GM19452 (cell line): ENCODE results near the gene STAMBPL1.

Experiments used
- ATAC-seq: cut with Tn5 transposase; IDR thresholded peaks from one replicate; pipeline ENCODE4 v1.9.1; 2021; ENCODE audit not compliant: unreplicated experiment

STAMBPL1 gene

DNA sequence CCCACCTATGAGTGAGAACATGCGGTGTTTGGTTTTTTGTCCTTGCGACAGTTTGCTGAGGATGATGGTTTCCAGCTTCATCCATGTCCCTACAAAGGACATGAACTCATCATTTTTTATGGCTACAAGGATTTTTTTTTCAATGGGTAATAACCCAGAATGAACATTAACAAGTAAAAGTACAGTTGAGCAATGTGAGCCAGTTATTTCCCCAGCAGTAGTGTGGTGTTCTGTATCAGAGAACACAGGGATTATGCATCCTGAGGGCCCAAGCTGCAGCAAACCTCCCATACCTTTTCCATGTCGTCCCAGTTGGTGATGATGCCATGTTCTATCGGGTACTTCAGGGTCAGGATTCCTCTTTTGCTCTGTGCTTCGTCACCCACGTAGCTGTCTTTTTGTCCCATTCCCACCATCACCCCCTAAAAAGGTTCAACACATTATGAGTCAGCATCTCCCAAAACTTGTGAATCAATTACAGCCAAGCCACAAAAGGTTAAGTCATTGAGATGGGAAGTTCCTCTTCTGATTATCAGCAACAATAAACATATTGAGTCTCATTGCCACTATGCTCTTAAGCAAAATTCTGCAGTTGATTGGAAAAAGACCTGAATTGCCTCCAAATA is 67.0 kb downstream of the STAMBPL1 start:
- ATAC-seq = no peak

DNA sequence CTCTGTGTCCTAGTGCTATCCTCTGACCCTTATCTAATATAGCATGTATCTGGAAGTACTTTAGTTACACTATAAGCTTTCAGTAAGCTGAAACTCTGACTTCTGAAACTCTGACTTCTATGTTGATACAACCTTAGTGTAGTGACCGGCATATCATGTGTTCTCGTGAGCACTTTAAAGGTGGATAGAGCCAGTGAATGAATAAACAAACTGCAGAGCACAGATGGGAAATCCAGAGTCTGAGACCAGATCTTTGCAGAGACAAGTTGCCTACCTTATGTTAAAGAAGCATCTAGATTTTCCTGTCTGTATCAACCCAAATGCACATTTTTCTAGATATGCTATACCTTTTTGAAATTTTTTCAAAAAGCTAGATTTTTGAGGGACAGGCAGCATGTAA is 69.0 kb downstream of the STAMBPL1 start:
- ATAC-seq = no peak

DNA sequence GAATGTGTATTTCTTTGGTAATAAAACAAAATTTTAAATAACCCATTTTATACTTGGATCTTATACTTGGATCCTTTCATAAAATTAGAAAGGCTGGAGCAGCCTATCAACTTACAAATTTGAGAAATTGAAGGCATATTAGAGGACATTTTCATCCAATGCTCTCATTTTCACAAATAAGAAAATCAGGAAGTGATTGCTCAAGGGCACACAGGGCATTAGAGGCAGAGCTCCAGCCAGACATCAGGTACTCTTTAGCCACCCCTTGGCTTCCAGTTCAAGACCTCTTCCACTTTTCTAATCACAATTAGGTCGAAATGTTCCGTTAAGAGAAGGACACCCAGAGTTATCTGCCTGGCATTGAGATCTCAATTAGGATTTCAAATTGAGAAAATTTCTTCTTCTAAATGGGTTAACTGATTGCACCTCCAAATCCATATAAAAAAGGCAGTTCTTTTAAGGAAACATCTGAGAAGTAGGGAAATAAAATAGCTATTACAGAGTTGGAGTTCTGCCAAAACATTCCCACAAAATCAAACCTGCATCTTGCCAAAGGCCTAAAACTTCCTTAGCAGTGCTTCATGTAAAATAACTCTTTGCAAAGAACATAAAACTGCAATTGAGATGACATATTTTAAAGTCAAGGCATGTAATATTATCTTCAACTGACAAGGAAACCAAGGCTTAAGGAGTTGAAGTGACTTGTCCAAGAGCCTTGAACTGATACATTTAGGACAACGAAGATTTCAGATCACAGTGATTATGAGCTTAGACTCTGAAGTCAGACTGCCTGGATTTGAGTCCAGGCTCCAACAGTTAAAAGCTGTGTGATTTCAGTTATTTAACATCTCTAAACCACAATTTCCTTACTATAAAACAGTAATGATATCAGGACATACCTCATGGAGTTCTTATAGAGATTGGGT is 70.1 kb downstream of the STAMBPL1 start:
- ATAC-seq = no peak

DNA sequence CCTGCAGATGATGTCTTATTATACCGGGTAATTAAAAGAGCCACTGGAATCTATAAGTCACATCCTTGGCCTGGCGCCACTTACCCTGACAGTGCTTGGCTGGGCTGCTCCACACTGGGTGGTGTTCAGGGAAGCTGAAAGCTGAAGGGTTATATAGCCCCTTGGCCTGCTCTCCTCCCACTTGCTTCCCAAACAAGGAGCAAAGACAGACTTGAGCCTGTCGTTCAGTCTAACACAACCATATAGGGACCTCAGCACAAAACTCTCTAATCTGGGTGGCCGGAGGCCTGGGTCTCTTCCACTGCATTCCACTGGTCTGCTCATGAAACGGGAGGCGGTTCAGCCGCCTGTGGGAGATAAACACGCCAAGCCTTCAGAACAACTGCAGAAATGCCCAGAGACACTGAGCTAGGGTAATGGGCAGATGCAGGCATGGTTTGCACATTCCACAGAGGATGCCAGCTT is 72.6 kb downstream of the STAMBPL1 start, which contains the start of gene ACTA2:
Gene ACTA2 (minus strand): TSS at position 127 of the 465 bp plus-strand sequence. CDS start 3,843 bp downstream, outside the sequence.
- ATAC-seq = no peak

DNA sequence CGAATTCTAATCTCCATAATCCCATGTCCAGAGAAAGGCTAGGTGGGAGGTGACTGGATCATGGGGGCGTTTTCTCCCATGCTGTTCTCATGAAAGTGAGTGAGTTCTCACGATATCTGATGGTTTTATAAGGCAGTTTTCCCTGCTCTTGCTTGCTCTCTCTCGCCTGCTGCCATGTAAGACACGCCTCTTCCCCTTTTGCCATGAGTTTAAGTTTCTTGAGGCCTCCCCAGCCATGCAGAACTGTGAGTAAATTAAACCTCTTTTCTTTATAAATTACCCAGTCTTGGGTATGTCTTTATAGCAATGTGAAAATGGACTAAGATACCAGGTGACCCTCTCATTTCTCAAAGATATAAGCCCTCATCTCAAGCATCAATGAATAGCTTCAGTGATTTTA is 73.6 kb downstream of the STAMBPL1 start:
- no peak for ATAC-seq

DNA sequence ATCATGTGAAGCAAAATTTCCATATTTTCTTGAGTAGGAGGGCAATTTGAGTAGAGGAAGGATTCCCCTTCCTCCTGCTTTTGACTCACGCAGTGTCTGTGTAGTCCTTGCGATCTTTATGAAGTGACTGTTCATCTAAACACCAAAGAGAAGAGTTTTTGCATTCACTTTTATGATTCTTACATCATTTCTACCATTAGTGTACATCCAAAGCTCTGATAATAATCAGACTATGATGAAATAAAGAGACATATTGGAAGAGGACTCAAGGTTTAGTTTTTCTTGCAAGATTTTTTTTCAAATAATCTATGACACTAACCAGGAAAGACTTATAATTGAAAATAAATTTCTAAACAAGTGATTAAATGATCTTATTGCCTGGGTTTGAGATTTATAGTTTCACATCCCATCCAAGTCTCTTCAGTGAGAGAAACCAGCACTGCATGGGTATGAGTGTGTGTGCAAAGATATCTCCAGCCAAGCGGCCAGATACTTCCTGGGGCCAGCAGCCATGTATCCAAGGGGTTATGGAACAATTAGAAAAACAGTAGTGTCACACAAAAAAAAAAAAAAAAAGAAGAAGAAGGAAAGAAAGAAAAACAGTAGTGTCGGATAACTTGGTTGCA is 74.5 kb downstream of the STAMBPL1 start:
- ATAC-seq = no peak

DNA sequence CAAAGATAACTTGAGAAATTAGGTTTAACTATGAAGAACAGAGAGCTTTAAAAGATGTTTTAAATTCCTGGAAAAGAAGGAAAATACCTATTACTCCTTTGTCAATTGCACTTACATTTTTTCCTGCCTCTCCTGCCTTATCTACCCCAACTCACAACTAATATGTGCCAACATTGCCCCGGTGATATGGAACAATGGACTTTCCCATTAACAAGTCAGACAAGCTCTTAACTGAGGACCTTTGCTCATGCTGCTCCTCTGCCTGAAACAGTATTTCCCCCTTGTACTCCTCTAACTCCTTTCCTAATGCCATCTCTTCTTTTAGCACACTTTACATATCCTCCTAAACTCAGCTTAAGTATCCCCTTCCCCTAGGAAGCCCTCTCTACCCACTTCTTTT is 77.3 kb downstream of the STAMBPL1 start:
- no peak for ATAC-seq

DNA sequence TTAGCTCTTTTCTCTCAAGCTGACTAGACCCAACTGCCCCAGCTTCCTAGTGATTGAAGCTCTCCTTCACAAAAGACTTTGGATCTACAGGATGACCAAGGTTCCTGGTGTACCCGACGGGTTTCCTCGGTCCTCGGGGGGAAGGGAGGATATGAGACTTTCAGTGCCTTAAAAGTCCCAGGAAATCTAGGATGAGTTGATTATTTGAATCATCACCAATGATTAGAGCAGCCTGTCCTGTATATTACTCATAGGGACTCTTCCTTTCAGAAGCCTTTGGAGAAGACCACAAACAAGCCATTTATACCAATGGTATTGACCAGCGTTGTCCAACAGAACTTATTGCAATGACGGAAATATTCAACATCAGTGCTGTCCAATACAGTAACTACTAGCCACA is 78.7 kb downstream of the STAMBPL1 start:
- ATAC-seq = no peak

DNA sequence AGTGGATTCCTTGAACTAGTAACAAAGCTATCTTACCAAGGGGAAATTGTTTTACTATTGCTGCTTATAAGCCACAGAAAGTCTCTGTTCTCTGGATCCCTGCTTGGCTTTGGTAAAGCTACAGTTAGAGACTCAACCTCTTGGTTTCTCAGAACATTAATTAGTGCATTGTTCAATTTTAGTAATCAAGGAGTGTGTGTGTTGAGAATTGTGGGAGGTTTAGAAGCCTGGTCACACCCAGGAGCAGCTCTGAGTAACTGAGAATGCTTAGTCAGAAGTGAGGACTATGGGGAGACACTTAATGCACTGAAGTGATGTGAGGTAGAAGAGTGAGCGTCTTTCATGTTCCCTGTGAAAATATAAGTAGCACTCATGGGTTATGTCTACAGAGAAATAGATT is 80.8 kb downstream of the STAMBPL1 start:
- no peak for ATAC-seq

DNA sequence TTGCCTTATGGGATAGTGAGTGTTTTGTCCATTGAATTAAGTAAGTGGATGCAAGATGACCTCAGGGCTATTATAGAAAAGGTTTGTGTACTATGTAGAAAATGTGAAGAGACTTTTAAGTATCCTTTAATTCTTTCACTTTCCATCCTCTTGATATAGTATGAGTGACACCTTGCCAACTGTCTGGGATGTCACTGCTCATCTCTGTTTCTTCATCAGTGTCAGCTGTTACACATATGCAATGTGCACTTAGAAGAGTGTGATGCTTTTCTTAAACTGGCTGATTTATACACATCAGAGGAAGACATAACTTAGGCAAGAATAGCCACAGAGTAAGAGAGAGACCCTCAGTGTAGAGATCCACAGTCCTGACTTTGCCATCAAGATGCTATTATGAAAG is 81.2 kb downstream of the STAMBPL1 start:
- ATAC-seq = no peak

DNA sequence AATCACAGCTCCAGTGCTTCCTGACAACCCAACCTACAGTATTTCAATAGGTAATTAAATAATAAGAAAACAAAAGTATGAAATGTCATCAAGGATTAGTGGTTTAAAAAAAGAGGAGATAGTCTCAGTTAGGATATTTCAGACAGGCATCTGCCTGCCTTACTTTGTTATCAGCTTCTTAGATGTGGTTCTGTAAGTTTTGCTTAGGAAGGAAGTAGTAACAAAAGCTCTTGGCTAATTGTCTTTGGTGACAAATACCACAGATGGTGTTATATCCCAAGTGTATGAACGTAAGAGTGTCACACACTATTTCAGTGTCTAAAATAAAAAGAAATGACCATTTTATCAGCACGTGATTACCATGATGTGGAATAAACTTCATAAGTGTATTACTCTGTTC is 82.3 kb downstream of the STAMBPL1 start:
- no peak for ATAC-seq

DNA sequence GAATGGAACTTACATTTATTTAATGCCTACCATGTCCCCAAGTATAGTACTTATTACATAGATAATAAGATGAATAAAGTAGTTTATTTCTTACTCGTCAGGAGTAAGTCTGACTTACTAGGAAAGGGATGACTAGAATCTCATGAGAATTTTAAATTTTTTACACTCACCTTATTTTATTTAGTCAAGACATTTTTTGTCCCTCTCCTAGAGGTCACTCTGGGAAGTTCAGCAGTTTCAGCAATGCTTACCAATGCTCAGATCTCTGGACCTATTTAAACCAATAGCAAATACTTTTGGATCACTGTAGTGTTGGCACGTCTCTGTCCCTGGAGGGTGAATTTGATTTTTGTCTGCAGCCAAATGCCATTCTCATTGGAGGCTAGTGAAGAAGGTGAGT is 83.3 kb downstream of the STAMBPL1 start:
- no peak for ATAC-seq

DNA sequence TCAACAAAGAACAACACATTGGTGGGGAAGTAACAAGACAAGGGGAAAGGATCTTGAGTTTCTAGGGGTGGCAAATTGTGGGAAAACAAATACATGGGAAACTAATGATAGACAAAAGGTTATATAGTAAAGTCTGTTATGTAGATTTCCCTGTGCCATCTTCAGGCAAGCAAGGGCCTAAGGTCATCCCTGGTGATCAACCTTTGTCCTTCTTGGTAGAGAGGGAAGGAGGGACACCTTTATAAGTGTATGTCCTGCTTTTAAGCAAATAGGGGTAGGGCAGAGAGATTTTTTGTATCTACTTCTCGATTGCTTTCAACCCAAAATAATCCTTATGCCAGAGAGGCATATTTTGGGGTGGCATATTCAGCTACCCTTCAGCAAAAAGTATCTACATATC is 84.3 kb downstream of the STAMBPL1 start:
- ATAC-seq = no peak

DNA sequence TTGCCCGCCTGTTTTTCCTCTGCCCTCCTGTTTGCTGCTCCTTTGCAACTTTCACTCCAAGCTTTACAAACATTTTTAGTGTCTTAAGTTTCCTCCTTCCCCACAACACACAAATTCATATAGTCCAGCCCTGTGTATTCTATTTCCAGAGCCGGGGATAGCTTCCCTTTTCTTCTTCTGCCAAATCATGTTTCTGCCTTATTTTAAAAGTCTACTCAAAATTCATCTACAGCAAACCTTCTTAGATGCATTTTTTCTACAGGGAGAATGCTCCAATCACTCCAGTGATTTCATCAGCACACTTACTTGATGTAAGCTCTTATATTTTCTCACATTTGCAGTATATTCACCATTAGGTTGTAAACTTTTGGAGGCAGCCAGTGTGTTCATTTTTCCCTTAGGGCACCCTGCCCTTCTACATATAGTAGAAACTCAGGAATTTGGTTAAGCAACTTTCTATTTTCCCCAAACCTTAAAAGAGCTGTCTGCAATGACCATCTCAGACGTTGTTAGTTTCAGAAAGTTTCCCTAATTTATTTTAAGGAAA is 84.9 kb downstream of the STAMBPL1 start:
- no peak for ATAC-seq

DNA sequence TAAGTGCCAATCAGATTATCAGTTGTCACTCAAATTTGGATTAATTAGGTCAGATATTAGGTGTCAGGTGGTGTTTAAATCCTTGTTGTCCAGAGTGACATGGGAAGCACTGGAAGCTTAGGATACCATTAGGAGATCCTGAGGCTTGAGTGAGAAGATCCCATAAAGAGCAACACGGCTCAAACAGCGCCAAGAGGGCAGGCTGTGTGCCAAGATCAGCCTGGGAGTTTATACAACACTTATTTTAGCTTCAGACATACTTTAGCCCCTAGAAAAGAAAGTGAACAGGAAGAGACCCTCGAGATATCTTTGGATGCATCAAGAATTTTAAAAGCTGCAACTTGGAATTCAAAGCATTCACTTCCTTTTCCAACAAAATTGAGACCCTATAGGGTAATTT is 86.8 kb downstream of the STAMBPL1 start:
- ATAC-seq = no peak

DNA sequence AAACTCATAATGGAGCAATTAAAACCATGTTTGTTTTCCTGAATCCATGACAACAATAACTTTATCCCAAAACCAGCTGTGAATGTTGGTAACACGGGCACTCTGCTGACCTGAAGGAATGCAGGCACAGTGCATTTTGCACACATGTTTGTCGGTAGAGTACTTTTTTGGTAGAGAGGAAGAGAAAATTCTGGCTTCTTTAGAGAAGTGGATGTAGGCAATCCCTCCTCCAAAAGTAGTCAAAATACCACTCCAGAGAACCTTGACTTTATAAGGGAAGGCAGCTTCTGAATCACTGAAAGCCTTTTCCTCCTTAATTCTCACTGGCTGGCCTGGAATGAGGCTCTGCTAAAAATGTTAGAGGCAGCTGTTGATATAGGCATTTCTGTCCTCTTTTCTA is 88.3 kb downstream of the STAMBPL1 start:
- no peak for ATAC-seq

DNA sequence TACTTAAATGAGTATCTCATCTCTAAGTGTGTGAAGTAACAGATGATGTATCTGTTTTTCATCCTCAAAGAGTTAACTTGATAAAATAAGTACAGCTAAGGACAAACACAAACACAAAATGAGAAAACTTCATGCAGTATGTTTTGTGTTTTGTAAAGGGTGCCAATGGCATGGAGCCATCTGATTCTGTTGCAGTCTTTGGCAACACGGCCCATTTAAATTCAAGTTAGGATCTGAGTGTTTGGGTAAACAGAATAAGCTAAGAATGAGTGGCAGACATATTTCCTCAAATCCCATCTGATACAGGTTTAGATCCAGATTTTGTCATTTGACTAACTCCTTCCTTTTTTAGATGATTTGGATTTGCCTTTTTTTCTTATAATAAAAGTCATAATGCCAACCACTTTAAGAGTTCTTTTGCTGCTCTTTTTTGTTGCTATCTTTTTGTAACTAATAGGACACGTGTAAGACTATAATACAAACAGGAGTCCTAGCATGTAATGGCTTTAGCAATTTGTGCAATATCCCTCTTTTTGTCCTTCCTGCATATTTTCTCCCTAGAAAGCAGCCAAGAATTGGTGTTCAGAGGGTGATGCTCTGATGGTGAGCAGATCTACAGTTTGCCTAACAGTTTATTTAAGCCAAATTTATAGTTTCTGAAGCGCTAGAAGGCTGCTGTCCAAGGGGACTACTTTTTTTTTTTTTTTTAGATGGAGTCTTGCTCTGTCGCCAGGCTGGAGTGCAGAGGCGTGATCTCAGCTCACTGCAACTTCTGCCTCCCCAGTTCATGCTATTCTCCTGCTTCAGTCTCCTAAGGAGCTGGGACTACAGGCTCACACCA is 91.4 kb downstream of the STAMBPL1 start:
- ATAC-seq = no peak
